Adrenal gland (tissue), 5 donors: ENCODE results near the gene PTPRN2.

Experiments
- CTCF ChIP-seq, 6 experiments: fragments of 450-650 bp in 4 of 6; fragments of 200-600 bp in 2 of 6; sonication (generic) in 1 of 6; IDR thresholded peaks; 1 replicate in 5 of 6; 2 replicates in 1 of 6; pipeline versions ENCODE4 v1.5.1 to v1.8.0; 2016 to 2021; ENCODE audit warnings: antibody characterized with exemption in 6 of 6, mild to moderate bottlenecking in 2 of 6, moderate library complexity in 1 of 6
- POLR2A ChIP-seq, 2 donors: fragments of 450-650 bp; IDR thresholded peaks; one replicate each; pipeline ENCODE4 v1.6.1; 2017; ENCODE audit warnings: antibody characterized with exemption in 2 of 2, mild to moderate bottlenecking in 2 of 2, moderate library complexity in 1 of 2
- donor health status: DM: no; HTN: no; CAD: no.

DNA sequence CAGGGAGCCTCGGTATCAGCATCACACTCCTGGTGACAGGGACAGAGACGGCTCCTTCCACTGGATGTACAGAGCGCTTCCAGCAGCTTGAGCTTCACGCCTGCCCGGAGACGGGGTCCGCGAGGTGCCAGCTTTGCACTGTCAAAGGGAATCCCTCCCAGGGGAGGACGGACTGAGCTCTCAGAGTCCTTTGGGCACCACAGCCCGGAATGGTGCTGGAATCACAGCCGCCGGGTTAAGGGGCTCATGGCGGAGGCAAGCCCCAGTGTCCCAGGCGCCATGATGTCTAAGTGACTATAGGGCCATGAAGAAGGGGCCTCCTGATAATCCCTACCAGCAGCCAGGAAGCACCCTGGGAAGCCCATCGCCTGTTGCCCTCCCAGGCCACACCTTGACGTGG, 41.4 kb downstream of the PTPRN2 start:
- TF ChIP-seq POLR2A (IDR thresholded peaks at IDR 0.05), result no peak
- no peak for TF ChIP-seq CTCF (IDR thresholded peaks at IDR 0.05)
